ENCODE results near the gene ASB2. TPM values are rescaled to one million over a fixed set of nuclear protein-coding genes. Genes with fewer than 3 reads are reported as not detected.

ASB2 gene
- total and polyA plus RNA-seq, 2 of the 13 experiments (the other 11 are each of a cell fraction or from before 2014, with no cell fraction given), result 0.82 to 4.1 TPM

GRCh38 chr14:94001501-94002396 lies 25.4 kb upstream of the ASB2 start (continued):
- TF ChIP-seq PAXIP1 (CRISPR knock-in tag; conservative IDR thresholded peaks at IDR 0.05) (no peak), RBM22 (optimal IDR thresholded peaks at IDR 0.05; ENCODE audit: low read length) (no peak), CBFB (CRISPR knock-in tag; IDR thresholded peaks at IDR 0.05) (0 out of 2 replicates have a peak, but pooled peaks have one; percentile 22), ZNF432 (CRISPR knock-in tag; IDR thresholded peaks at IDR 0.05; ENCODE audit: borderline replicate concordance) (no peak), REXO4 (CRISPR knock-in tag; IDR thresholded peaks at IDR 0.05; ENCODE audit: borderline replicate concordance) (no peak), ZNF318 (CRISPR knock-in tag; IDR thresholded peaks at IDR 0.05) (no peak), PRPF4 (IDR thresholded peaks at IDR 0.05; ENCODE audit: low read depth, low read length, poor library complexity, severe bottlenecking) (no peak), HMGXB4 (CRISPR knock-in tag; IDR thresholded peaks at IDR 0.05; ENCODE audit: borderline replicate concordance in 1 of 2, low read depth in 1 of 2) (0 out of 4 replicates have a peak, but pooled peaks of 1 of the 2 experiments have one; percentile 59), ZFX (CRISPR knock-in tag; IDR thresholded peaks at IDR 0.05; ENCODE audit: low read depth) (no peak; the same call in 1 of the 2 replicates), SNAPC2 (CRISPR knock-in tag; IDR thresholded peaks at IDR 0.05) (no peak), ZNF713 (CRISPR knock-in tag; IDR thresholded peaks at IDR 0.05) (no peak)
